NCI-H128 (cell line): ENCODE data around the gene GNAI2.
"Not testable (repeated sequence)": the region's sequence is repeated elsewhere in the genome, so short reads cannot be mapped to it uniquely, and the experiment has no call there.

Source experiments
- DNase-seq: peaks from one replicate; lab custom pipeline; 2025; ENCODE audit not compliant: unreplicated experiment; lab: John Stamatoyannopoulos, UW

The GNAI2 gene

DNA sequence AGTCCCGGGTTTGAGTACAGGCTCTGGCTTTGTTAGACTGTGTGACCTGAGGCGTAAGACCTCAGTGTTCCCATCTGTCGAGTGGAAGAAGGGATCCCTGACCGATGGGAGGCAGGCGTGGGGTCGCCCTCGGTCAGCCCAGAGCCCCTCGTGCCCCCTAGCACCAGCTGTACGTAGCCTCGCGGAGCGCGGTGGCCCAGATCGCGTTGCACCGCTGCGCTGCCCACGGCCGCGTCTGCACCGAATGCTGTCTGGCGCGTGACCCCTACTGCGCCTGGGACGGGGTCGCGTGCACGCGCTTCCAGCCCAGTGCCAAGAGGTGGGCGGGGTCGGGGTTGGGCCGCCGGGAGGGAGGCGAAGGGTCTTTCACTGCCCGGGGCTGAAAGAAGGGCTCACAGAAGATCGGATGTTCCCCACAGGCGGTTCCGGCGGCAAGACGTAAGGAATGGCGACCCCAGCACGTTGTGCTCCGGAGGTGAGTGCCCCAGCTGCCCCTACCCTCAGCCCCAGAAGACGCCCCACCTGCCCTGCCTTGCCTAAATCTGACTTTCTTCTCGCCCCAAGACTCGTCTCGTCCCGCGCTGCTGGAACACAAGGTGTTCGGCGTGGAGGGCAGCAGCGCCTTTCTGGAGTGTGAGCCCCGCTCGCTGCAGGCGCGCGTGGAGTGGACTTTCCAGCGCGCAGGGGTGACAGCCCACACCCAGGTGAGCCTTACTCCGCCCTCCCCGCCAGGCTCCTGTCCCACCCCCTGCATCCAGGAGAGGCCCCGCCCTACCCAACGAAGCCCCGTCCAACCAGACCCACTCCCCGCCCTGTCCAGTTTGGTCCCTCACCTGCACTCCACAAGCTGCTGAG lies 39.4 kb downstream of the GNAI2 start:
- DNase-seq: no peak

DNA sequence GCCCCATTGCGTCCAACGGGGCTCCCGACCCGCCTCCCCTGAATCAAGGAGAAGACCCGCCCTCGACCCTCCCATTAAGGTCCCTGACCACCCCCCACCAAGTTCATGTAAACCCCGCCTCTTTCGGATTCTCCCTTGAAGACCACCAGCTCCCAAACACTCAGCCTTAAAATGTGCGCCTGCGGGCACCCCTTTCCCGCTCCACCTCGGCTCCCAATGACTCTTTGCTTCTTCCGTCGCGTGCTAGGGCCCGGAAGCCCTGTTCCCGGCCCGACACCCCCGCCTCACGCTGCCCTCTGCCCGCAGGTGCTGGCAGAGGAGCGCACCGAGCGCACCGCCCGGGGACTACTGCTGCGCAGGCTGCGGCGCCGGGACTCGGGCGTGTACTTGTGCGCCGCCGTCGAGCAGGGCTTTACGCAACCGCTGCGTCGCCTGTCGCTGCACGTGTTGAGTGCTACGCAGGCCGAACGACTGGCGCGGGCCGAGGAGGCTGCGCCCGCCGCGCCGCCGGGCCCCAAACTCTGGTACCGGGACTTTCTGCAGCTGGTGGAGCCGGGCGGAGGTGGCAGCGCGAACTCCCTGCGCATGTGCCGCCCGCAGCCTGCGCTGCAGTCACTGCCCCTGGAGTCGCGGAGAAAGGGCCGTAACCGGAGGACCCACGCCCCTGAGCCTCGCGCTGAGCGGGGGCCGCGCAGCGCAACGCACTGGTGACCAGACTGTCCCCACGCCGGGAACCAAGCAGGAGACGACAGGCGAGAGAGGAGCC lies 40.2 kb downstream of the GNAI2 start:
- no peak for DNase-seq

GRCh38 chr3:50276762-50277101 lies 40.7 kb downstream of the GNAI2 start:
- no peak for DNase-seq

GRCh38 chr3:50278123-50278879 lies 42.3 kb downstream of the GNAI2 start:
- DNase-seq: no peak

DNA sequence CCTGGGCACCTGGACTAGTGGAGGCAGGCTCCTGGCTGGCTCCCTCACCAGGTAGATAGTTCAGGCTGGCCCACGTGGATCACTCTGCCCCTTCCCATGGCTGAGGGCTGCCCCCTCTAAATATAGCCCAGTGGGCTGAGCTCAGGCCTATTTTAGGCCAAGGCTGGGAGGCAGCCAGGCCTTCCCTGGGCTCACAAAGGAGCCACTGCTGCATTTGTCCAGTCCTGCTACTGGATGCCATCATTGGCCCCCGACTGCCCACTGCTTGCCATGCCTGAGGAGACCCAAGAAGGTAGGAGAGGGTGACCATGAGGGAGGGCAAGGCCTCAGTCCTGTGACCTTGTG lies 42.8 kb downstream of the GNAI2 start, which contains the start of gene LSMEM2:
TSS of gene LSMEM2 (plus strand) at position 208 of the 345 bp plus-strand sequence. CDS start at position 235, 27 bp downstream.
- no peak for DNase-seq

- DNase-seq: no peak
Observed at GRCh38 chr3:50279255-50280016, 43.4 kb downstream of the GNAI2 start.

- not testable (repeated sequence) for DNase-seq
Observed at GRCh38 chr3:50284121-50284520, 48.1 kb downstream of the GNAI2 start.

DNA sequence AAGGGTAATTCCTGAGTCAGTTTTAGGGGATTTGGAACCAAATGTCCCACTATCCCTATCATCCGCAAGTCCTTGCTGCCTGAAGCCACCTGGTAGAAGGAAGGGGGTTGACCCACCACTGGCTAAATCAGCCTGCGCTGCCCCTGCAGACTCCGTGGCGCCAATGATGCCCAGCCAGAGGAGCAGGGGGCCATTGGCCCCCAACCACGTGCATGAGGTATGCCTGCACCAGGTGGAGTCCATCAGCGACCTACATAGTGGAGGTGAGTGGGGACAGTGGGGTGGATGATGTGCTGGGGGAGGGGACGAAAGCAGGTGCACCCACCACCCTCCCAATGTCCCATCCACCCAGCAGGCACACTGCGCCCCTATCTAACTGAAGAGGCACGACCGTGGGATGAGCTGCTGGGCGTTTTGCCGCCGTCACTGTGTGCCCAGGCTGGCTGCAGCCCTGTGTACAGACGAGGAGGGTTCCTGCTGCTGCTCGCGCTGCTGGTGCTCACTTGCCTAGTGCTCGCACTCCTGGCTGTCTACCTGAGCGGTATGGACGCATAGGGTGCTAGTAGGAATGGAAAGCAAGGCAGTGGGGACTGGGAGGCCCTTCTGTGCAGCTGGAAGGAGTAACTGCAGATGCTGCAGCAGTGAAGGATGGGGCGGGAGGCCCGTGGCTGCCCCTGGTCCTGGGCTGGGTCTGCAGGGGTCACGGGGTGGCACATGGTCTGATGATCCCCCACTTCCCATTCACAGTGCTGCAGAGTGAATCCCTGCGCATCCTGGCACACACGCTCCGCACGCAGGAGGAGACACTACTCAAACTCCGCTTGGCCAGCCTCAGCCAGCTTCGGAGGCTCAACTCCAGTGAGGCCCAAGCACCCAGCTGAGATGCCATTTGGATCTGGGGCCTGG lies 50.6 kb downstream of the GNAI2 start:
- DNase-seq: no peak

GRCh38 chr3:50287262-50287661 lies 51.3 kb downstream of the GNAI2 start:
- no peak for DNase-seq

GRCh38 chr3:50288387-50289007 lies 52.5 kb downstream of the GNAI2 start:
- DNase-seq: no peak

DNA sequence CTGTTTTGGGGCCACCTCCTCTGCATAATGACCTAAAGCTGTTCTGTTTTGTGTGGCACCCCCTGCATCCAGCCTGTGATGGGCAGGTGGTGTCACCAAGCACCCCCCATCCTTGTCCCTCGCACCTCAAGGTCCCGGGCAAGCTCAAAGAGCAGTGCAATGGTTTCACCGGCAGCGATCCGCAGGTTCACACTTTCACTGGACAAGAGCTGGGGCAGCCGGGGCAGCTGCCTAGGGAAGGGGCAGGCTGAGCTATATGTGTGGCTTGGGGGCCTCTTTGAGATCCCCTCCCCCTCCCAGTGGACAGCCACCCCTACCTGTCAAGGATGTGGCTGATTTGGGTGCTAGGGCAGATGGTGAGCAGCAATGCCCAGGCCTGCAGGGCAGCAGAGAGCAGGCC lies 53.1 kb downstream of the GNAI2 start:
- no peak for DNase-seq

DNA sequence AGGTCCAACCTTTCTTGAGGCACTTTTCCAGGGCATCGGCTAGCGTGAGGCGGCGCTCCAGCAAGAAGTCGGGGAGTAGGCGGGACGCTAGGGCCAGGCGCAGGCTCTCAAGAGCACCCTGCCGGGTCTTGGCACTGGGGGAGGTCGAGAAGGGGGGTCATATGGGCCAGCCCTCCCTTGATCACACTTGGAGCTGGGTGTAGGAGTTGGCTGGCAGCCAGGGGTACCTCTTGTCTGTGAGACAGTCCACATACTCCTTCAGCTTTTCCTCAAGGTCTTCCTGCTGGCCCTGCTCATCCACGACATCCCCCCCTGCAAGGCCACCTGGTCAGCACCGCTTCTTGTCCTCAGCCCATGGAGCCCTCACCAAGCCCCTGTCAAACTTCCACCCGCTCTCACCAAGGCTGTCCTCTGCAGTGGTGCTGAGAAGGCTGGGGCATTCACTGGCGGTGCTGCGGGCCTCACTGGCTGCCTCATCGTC lies 54.2 kb downstream of the GNAI2 start:
- DNase-seq: no peak

DNA sequence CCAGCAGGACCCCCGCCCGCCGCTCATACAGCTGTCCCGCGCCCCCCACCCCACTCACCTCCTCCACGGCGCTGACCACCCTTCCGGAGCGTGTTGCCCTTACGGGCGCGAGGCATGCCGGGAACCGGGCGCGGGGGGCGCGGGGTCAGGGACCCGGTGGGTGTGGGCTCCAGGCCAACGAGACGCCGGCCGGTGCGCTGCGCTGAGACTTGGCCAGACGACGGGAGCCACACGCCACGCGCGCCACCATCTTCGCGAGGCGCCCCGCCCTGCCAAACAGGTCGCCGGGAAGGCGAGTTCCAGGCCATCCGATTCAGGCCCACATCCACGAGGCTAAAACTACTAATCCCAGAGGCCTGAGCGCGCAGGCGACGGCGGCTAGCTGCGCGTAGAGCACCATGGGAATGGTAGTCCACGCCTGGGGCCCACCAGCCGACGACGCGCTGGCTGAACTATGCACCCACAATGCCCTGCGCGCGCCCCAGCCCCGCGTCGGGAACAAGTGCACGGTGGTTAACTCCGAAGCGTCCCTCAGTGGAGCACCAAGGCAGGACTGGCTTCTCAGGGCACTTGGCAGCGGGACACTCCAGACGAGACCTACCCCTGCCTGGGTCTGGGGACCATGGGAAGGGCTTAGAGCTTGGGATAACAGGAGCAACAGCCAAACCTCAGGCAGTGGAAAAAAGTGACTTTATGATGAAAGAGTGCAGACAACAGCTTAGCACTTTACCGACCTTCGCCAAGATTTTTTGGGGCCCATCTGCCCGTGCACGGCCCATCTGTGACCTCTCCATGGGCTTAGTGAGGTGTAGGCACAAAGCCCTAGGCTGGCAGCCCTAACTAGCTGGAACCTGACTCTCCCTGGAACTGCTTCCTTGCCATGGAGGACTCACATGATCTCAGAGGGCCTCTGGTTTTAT lies 56.4 kb downstream of the GNAI2 start, which contains the start of gene IFRD2:
TSS of gene IFRD2 (minus strand) at position 271 of the 920 bp plus-strand sequence. CDS start at position 116, 155 bp downstream.
- peak; percentile 75 for DNase-seq

GRCh38 chr3:50293079-50293801 lies 57.2 kb downstream of the GNAI2 start:
- DNase-seq: no peak

- DNase-seq: no peak
Observed at GRCh38 chr3:50294089-50294488, 58.1 kb downstream of the GNAI2 start.

DNA sequence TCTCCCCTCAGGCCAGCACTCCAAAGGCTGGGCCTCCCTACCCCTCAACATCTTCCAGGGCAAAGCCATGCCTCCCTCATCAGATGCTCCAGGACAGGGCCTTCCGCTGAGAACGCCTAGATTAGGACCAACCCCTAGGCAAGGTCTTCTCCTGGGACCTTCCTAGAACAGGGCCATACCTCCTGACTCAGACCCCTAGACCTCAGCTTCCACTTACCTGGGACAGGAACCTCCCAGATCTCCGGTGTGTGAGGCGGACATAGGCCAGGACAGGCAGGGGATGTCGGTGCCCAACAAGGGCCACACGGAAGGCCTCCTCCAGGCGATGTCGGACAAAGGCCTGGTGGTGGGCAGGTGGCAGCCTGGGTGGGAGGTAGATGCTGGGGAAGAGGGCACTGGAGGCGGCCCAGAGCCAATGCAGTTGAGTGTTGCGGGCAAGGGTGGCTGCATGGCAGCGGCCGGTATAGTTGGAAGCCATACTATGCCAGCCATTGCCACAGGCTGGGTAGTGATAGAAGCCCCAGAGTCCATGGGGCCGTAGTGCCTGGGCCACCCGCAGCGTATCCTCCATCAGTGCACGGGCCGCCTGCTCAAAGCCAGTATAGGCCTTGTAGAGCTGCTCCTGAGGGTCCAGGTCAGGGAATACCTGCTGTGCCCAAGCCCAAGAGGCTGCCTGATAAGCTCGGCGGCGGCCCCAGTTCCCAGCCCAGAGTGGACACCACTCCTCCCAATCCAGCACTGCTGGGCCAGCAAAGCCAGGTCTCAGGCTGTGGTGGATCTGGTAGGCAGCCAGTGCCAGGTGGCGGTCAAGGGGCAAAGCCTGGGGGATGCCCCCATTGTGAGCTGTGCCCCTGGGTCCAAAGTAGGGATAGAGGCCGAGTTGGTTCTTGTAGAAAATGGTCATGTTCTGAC lies 58.7 kb downstream of the GNAI2 start:
- no peak for DNase-seq
